ENCODE results near the gene NDUFV3. TPM values are rescaled to one million over a fixed set of nuclear protein-coding genes. Genes with fewer than 3 reads are reported as not detected.
A peak's percentile ranks its signal among the peaks of the same experiment; 100 is the strongest.
"Not testable (repeated sequence)": the region's sequence is repeated elsewhere in the genome, so short reads cannot be mapped to it uniquely, and the experiment has no call there.

Gene NDUFV3
- total RNA-seq, 1 experiment from 2014 or later = 60.5 TPM

DNA sequence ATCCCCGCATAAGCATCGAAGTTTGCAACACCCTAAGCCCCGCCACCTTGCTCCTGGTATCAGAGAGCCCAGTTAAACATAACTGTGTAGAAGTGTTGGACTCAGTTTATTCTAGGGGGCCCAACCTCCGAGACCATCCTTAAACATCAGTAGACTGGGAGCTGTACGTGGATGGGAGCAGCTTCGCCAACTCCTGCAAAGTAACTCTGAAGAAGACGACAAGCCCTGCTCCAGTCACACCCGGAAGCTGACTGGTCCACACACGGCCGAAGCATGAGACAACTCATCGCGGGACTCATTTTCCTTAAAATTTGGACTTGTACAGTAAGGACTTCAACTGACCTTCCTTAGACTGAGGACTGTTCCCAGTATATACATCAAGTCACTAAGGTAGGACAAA is 40.9 kb downstream of the NDUFV3 start:
- not testable (repeated sequence) for DNase-seq (ENCODE audit: low read depth)

DNA sequence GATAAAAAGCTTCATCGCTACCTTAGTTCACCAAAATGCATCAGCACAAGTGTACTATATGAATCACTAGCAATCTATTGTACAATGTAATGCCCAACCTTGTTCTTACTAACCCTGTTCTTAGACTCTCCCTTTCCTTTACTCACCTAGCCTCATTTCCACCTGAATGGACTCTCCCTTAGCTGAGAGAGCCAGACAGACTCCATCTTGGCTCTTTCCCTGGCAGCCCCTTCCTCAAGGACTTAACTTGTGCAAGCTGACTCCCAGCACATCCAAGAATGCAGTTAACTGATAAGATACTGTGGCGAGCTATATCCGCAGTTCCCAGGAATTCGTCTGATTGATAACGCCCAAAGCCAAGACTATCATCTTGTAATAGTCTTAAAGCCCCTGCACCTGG is 43.3 kb downstream of the NDUFV3 start:
- not testable (repeated sequence) for DNase-seq (ENCODE audit: low read depth)

DNA sequence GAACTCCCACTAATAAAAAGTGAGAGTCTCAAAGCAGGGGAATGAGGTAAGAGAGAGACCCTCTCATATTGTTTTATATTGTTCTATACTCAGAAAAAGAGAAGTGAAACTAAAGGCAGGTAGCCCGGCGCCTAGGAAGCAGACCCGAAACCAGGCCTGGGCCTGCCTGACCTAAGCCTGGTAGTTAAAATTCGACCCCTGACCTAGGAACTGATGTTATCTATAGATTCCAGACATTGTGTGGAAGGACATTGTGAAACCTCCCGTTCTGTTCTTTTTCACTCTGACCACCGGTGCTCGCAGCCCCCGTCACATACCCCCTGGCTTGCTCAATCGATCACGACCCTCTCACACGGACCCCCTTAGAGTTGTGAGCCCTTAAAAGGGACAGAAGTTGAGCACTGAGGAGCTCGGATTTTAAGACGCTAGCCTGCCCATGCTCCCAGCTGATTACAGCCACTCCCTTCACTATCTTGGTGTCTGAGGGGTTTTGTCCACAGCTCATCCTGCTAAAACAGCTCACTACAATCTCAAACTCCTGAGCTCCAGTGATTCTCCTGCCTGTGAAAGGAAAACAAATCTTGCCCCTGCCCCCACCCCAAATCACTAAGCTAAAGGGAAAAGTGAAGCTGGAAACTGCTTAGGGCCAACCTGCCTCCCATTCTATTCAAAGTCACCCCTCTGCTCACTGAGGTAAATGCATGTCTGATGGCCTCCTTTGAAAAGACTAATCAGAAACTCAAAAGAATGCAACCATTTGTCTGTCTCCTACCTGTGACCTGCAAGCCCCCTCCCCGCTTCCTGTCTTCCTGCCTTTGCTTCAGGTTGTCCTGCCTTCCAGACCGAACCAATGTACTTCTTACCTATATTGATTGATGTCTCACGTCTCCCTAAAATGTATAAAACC is 44.2 kb downstream of the NDUFV3 start:
- not testable (repeated sequence) for DNase-seq (ENCODE audit: low read depth)

DNA sequence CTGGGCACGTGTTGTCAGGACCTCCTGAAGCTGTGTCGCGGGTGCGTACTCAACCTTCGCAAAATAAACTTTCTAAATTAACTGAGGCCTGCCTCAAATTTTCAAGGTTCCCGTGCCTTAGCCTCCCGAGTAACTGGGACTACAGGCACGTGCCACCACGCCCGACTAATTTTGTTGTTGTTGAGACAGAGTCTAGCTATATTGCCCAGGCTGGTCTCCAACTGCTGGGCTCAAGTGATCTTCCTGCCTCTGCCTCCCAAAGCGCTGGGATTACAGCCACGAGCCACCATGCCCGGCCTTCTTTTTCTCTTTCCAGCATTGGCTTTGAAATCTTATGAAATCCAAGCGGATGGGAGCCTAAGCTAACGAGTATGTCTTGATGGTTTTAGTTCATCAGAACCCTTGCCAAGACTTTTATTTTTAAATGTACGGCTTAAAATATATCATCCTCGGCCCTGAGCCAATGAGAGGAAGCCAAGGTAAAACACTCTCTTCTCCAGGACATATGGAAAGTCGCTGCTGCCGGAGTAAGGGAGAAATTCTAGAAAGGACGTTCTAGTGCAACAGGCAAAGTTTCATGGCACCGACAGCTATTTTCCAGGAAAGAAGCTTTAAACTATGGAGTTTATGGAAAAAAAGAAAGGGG is 45.0 kb downstream of the NDUFV3 start:
- no peak for DNase-seq (ENCODE audit: low read depth)

DNA sequence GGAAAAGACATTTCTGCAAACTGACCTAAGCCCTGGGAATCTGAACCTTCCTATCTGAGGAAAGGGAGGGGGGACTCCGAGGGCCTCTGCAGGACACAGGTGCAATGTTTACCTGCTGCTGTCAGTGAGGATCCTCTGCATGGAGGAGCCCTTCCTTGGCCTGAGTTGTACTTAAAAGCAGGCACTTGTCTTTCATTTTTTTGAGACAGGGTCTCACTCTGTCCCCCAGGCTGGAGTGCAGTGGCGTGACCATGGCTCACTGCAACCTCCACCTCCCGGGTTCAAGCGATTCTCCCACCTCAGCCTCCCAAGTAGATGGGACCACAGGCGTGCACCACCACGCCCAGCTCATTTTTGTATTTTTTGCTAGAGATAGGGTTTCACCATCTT is 45.5 kb downstream of the NDUFV3 start:
- DNase-seq (ENCODE audit: low read depth) = not testable (repeated sequence)

DNA sequence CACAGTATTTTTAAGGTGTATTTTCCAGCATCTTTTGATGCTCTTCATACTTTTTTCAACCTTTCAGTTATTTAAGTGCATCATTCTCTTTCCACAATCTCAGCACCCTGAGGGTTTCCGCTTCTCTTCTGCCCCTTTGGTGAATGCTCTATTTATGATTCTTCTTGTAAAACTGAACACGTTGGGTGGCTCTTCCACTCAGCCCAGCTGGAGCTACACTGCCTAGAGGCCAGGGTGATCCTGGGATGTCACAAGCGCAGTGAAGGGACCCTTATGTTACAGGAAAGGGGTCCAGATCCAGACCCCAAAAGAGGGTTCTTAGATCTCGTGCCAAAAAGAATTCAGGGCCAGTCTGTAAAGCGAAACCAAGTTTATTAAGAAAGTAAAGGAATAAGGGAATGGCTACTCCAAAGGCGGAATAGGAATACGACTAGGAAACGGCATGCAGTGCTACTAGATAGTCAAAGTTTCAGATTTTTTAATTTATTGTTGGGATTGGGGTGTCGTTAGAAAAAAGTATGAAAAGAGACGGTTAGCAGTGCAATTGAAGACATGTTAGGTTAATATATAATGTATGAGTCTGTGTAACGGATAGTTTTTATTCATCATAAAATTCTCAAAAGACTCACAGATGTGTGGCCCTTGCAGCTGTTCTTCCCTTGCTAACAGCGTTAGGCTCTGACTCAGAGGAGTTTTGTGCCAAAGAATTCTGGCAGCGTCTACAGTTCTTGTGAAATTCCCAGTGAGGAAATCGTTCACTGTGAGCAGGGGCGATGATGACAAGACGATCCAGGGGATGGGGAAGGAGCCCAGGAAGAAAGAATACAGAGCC is 46.7 kb downstream of the NDUFV3 start:
- peak; percentile 92 for DNase-seq (ENCODE audit: low read depth)

DNA sequence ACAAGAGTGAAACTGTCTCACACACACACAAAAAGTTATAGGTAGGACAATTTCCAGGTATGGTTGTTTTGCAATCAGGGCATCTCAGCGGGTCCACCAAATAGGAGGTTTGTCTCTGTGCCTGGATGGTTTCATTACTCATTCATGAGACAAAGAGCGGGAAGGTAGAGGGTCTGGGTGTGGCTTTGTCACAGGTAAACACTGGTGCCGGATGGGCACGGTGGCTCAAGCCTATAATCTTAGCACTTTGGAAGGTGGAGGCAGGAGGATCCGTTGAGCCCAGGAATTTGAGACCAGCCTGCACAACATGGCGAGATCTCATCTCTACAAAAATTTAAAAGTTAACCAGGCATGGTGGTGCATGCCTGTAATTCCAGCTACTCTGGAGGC is 48.6 kb downstream of the NDUFV3 start:
- DNase-seq (ENCODE audit: low read depth) = no peak

DNA sequence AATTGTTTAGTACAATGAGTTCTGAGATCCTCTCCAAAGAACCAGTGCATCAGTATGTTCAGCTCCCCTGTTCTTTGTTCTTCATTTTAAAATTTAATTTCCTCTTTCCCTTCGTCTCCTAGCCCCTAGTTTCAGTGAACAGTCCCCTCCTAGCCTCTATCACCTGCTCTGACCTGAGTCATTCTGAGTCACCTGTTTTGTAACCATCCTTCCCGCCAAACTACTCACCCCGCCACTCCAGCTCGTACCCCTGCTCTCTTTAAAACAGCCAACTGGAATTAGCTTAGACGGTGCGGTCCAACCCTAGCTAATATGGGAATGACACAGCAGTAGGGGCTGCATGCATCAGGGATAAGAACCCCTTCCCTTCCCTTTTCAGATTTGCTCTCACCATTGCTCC is 49.1 kb downstream of the NDUFV3 start:
- no peak for DNase-seq (ENCODE audit: low read depth)

DNA sequence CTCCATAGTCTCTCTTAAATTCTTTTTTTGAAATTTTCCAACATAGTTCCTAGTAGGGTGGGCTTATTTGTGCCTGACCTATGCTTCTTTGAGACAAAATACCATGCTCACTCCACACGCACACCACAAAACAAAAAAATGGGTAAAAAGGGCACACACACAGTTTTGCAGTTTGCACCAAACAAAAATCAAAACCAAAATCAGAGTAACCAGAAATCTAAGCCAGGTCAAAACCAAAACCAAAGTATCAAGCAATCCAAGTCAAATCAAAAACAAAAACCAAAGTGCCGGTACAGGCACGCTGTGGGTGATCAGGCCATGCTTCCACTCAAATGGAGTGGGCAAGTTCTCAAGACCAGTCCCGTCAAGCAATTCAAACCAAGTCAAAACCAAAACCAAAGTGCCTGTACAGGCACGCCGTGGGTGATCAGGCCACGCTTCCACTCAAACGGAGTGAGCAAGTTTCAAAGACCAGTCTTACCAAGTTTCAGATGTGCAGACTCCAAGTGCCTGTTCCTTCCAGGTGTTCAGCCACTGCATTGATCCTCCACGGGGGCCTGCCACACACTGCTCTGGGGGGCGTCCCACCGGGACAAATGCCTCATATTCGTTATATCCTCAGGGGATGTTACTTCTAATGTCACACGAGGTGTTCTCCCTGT is 56.1 kb downstream of the NDUFV3 start:
- DNase-seq (ENCODE audit: low read depth) = not testable (repeated sequence)

DNA sequence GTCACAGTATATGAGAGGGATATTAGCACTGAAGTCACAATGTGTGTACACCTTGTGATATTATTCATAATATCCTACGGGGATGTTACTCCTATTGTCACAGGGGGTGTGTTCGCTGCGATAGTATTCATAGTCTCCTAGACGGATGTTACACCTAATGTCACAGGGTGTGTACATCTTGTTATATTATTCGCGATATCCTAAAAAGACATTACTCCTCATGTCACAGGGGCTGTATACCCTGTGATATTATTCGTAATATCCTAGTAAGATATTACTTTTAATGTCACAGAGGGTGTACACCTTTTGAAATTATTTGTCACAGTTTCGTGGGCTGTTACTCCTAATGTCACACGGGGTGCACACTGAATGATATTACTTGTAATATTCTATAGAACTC is 58.1 kb downstream of the NDUFV3 start:
- DNase-seq (ENCODE audit: low read depth) = not testable (repeated sequence)

DNA sequence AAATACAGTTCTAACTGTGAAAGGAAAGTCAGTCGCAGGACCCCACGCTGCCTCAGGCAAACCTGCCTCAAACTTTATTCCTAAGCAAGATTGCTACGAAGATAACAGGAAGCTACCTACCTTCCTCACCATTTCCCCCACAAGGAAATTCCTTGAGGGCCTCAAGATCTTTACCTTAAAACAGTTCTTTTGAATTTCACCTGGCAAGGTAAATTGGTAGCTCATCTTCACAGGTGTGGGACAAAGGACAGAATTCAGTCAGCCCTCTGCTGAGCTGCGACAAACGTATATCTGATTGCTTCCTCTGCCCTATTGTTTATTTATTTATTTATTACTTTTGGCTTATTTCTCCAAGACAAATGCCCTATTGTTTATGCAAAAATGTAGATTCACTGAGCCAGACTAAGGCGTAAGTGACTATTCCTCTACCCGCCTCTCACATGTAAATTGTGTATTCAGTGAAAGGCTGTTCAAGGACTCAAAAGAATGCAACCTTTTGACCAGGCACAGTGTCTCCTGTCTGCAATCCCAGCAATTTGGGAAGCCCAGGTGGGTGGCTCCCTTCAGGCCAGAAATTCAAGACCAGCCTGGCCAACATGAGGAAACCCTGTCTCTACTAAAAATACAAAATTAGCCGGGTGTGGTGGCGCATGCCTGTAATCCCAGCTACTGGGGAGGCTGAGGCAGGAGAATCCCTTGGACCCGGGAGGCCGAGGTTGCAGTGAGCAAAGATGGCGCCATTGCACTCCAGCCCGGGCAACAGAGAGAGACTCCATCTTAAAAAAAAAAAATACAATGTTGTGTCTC is 63.9 kb downstream of the NDUFV3 start:
- DNase-seq (ENCODE audit: low read depth) = no peak

DNA sequence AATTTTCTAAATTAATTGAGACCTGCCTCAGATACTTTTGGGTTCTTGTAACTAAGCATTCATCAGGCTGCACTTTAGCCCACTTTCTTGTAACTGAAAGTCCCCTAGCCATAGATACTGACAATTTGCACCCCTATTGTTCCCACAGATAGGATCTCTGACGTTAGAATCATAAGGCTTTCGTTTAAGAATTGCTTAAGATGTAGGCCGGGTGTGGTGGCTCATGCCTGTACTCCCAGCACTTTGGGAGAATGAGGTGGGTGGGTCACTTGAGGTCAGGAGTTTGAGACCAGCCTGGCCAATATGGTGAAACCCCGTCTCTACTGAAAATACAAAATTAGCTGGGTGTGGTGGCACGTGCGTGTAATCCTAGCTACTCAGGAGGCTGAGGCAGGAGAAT is 65.0 kb downstream of the NDUFV3 start:
- not testable (repeated sequence) for DNase-seq (ENCODE audit: low read depth)

DNA sequence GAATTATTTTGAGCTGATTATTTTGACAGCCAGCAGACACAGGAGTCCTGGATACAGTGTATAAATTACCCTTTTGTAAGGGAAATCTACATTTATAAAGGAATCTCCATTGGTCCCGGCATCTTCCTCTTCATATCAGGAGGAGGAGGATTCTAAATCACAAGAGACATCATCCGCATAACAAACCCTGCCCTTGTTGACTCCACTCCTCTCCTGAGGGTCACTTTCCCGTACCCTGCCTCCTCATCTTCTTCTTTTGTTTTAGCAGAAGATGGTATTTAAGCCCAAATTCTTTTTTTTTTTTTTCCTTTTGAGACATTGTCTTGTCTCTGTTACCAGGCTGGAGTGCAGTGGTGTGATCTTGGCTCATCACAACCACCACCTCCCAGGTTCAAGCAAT is 66.6 kb downstream of the NDUFV3 start:
- DNase-seq (ENCODE audit: low read depth) = no peak

DNA sequence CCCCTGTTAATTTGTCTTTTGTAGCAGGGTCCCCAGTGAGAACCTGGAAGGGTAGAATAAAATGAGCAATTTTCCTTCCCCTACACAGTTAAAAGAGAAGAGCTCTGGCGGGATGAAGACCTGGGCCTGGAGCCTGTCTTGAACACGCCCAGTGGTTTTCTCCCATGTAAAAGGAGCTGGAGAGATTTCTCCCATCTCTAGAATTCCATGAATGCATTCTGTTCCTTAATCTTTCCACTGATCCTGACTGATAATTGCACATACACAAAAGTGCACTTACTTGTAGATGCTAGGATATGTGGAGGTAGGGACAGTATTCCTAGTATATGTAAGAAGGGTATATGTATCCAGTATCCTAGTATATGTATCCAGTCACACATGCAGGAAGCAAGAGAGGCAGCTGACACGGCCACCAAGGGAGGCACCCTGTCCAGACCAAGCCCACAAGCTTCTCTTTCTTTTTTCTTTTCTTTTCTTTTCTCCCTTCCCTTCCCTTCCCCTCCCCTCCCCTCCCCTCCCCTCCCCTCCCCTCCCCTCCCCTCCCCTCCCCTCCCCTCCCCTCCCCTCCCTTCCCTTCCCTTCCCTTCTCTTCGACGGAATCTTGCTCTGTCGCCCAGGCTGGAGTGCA is 69.4 kb downstream of the NDUFV3 start:
- no peak for DNase-seq (ENCODE audit: low read depth)

Other genes with a start within 250 kb of the NDUFV3 start
- gene PDE9A, start 239.7 kb upstream of the NDUFV3 start, total RNA-seq (2014; rRNA removed; shearing (Covaris generic)) = 0.07 TPM in 1 of 2 replicates, not detected in the other
- 12.0 and 21.0 TPM in 2 replicates for gene WDR4, start 13.8 kb upstream of the NDUFV3 start, total RNA-seq (2014; rRNA removed; shearing (Covaris generic))
- gene ERVH48-1, start 32.3 kb downstream of the NDUFV3 start, total RNA-seq (2014; rRNA removed; shearing (Covaris generic)) = 0.05 TPM in 1 of 2 replicates, not detected in the other
- 25.4 and 38.2 TPM in 2 replicates for gene PKNOX1, start 81.3 kb downstream of the NDUFV3 start, total RNA-seq (2014; rRNA removed; shearing (Covaris generic))
- 6.3 and 20.9 TPM in 2 replicates for gene CBS, start 182.5 kb downstream of the NDUFV3 start, total RNA-seq (2014; rRNA removed; shearing (Covaris generic))
- gene U2AF1, start 214.3 kb downstream of the NDUFV3 start, total RNA-seq (2014; rRNA removed; shearing (Covaris generic)) = 33.9 and 42.1 TPM in 2 replicates

All from M059J (cell line).